H9 (cell line): ENCODE results near the gene TBX5. TPM values are rescaled to one million over a fixed set of nuclear protein-coding genes. Genes with fewer than 3 reads are reported as not detected.

Experiments used
- DNase-seq: peaks from one replicate; pipeline ENCODE4 v3.0.0-alpha.2; 2017
- H2AFZ ChIP-seq: one replicate; pipeline ENCODE4 v1.6.1; 2013; ENCODE audit warnings: mild to moderate bottlenecking, low read length, control low read depth, moderate library complexity
- H2AK5ac ChIP-seq: 2 replicates; pipeline ENCODE4 v1.6.1; 2013; ENCODE audit warnings: low read length, control low read depth, mixed read lengths; ENCODE audit not compliant: insufficient read length
- H2BK120ac ChIP-seq: one replicate; pipeline ENCODE4 v1.6.1; 2013; ENCODE audit warnings: low read depth, mild to moderate bottlenecking, low read length, control low read depth, inconsistent platforms; ENCODE audit not compliant: poor library complexity, severe bottlenecking
- H2BK12ac ChIP-seq: 2 replicates; pipeline ENCODE4 v1.6.1; 2013; ENCODE audit warnings: low read length, control low read depth, mixed read lengths, low read depth; ENCODE audit not compliant: insufficient read length
- H2BK15ac ChIP-seq: 2 replicates; pipeline ENCODE4 v1.6.1; 2013; ENCODE audit warnings: low read depth, low read length, control low read depth
- H2BK20ac ChIP-seq: one replicate; pipeline ENCODE4 v1.6.1; 2013; ENCODE audit warnings: low read depth, mild to moderate bottlenecking, low read length, control low read depth, inconsistent platforms; ENCODE audit not compliant: poor library complexity, severe bottlenecking
- H2BK5ac ChIP-seq: 2 replicates; pipeline ENCODE4 v1.6.1; 2013; ENCODE audit warnings: low read length, control low read depth, mixed read lengths; ENCODE audit not compliant: insufficient read length
- H3K14ac ChIP-seq: 2 replicates; pipeline ENCODE4 v1.6.1; 2013; ENCODE audit warnings: low read length, control low read depth; ENCODE audit not compliant: insufficient read depth
- H3K18ac ChIP-seq: 2 replicates; pipeline ENCODE4 v1.6.1; 2013; ENCODE audit warnings: low read depth, mild to moderate bottlenecking, mixed read lengths, low read length, control low read depth; ENCODE audit not compliant: insufficient read length
- H3K23ac ChIP-seq: 2 replicates; pipeline ENCODE4 v1.6.1; 2013; ENCODE audit warnings: low read length, control low read depth, mixed read lengths, low read depth; ENCODE audit not compliant: insufficient read length
- H3K23me2 ChIP-seq: 2 replicates; pipeline ENCODE4 v1.6.1; 2013; ENCODE audit warnings: low read depth, mild to moderate bottlenecking, mixed read lengths, low read length, control low read depth; ENCODE audit not compliant: insufficient read length, poor library complexity, severe bottlenecking
- H3K27ac ChIP-seq: 2 replicates; pipeline ENCODE4 v1.5.1; 2013; ENCODE audit warnings: low read length, control low read depth, mixed read lengths, low read depth; ENCODE audit not compliant: insufficient read length
- H3K27me3 ChIP-seq: 2 replicates; pipeline ENCODE4 v1.6.1; 2013; ENCODE audit warnings: low read length, control low read depth, inconsistent platforms; ENCODE audit not compliant: insufficient read depth
- H3K4ac ChIP-seq: 2 replicates; pipeline ENCODE4 v1.6.1; 2013; ENCODE audit warnings: low read depth, mild to moderate bottlenecking, control low read depth, inconsistent platforms, low read length, moderate library complexity
- H3K4me1 ChIP-seq: 2 replicates; pipeline ENCODE4 v1.6.1; 2013; ENCODE audit warnings: low read length, control low read depth, inconsistent platforms; ENCODE audit not compliant: insufficient read depth
- H3K4me2 ChIP-seq: 2 replicates; pipeline ENCODE4 v1.6.1; 2013; ENCODE audit warnings: low read length, control low read depth, mixed read lengths; ENCODE audit not compliant: insufficient read length, insufficient read depth
- H3K56ac ChIP-seq: 2 replicates; pipeline ENCODE4 v1.6.1; 2013; ENCODE audit warnings: low read depth, mild to moderate bottlenecking, mixed read lengths, low read length, control low read depth; ENCODE audit not compliant: insufficient read length
- H3K79me1 ChIP-seq: 2 replicates; pipeline ENCODE4 v1.6.1; 2013; ENCODE audit warnings: low read depth, mild to moderate bottlenecking, moderate library complexity, low read length, control low read depth, inconsistent platforms; ENCODE audit not compliant: insufficient read depth, poor library complexity, severe bottlenecking
- H3K79me2 ChIP-seq: 2 replicates; pipeline ENCODE4 v1.6.1; 2013; ENCODE audit warnings: low read length, control low read depth, inconsistent platforms; ENCODE audit not compliant: insufficient read depth
- H3K9ac ChIP-seq: 2 replicates; pipeline ENCODE4 v1.6.1; 2013; ENCODE audit warnings: low read length, control low read depth, mixed read lengths; ENCODE audit not compliant: insufficient read length; ENCODE audit errors: extremely low read depth
- H3K9me3 ChIP-seq: one replicate; pipeline ENCODE4 v1.6.1; 2013; ENCODE audit warnings: low read depth, low read length, inconsistent platforms; ENCODE audit not compliant: control insufficient read depth
- H3T11ph ChIP-seq: one replicate; pipeline ENCODE4 v1.6.1; 2013; ENCODE audit warnings: mild to moderate bottlenecking, low read length, control low read depth, inconsistent platforms
- H4K20me1 ChIP-seq: one replicate; pipeline ENCODE4 v1.6.1; 2013; ENCODE audit not compliant: control insufficient read depth, insufficient read length, insufficient read depth
- H4K5ac ChIP-seq: 2 replicates; pipeline ENCODE4 v1.6.1; 2013; ENCODE audit warnings: low read depth, mild to moderate bottlenecking, mixed read lengths, low read length, control low read depth; ENCODE audit not compliant: insufficient read length
- H4K8ac ChIP-seq: replicated peaks from 2 replicates; pipeline ENCODE4 v1.6.1; 2013; ENCODE audit warnings: low read length, control low read depth, mixed read lengths, low read depth; ENCODE audit not compliant: insufficient read length
- H4K91ac ChIP-seq: 2 replicates; pipeline ENCODE4 v1.6.1; 2013; ENCODE audit warnings: low read depth, mild to moderate bottlenecking, moderate library complexity, mixed read lengths, low read length, control low read depth; ENCODE audit not compliant: insufficient read length
- H3K27ac Mint-ChIP-seq, 3 experiments: 2 replicates in 2 of 3; 3 replicates in 1 of 3; pipeline ENCODE4 v1.8.0; 2020 to 2021; ENCODE audit warnings: mixed read lengths in 3 of 3, mild to moderate bottlenecking in 1 of 3, moderate library complexity in 1 of 3
- H3K27me3 Mint-ChIP-seq: 2 replicates; pipeline ENCODE4 v1.8.0; 2021; ENCODE audit warnings: low read depth, mild to moderate bottlenecking, moderate library complexity, mixed read lengths
- H3K36me3 Mint-ChIP-seq, 3 experiments: 2 replicates in 2 of 3; 3 replicates in 1 of 3; pipeline ENCODE4 v1.8.0; 2020 to 2021; ENCODE audit warnings: low read depth in 3 of 3, mixed read lengths in 3 of 3; ENCODE audit not compliant: insufficient read depth in 1 of 3
- H3K4me1 Mint-ChIP-seq, 2 experiments: 2 replicates each; pipeline ENCODE4 v1.8.0; 2020; ENCODE audit warnings: mixed read lengths in 2 of 2
- H3K4me3 Mint-ChIP-seq, 2 experiments: 2 replicates in 1 of 2; 3 replicates in 1 of 2; pipeline ENCODE4 v1.8.0; 2020 to 2021; ENCODE audit warnings: mild to moderate bottlenecking in 2 of 2, mixed read lengths in 2 of 2, moderate library complexity in 1 of 2
- H3K9me3 Mint-ChIP-seq, 2 experiments: 2 replicates in 1 of 2; 3 replicates in 1 of 2; pipeline ENCODE4 v1.8.0; 2020; ENCODE audit warnings: mild to moderate bottlenecking in 2 of 2, mixed read lengths in 2 of 2, moderate library complexity in 1 of 2
- CTCF ChIP-seq: fragments of 200-600 bp; sonication (generic); conservative IDR thresholded peaks from 3 replicates; pipeline ENCODE4 v1.8.0; 2021; ENCODE audit warnings: antibody characterized with exemption, mild to moderate bottlenecking
- WGBS: extraction: QIAGEN DNeasy Blood & Tissue Kit; methylation state at CpG from one replicate; pipeline ENCODE4 v1.1.7; 2013; ENCODE audit warnings: missing lambda C conversion rate, low lambda C conversion rate, mixed read lengths; ENCODE audit not compliant: insufficient read length; ENCODE audit errors: extremely low coverage; 5-methylcytosine and 5-hydroxymethylcytosine counted together
- total RNA-seq: library from RNA; stranded (reverse); gene quantifications from 2 replicates; pipeline ENCODE4 v1.2.1, GENCODE V29; 2021

Gene TBX5
- total RNA-seq, 1 experiment from 2014 or later: not detected

- H3K27me3 ChIP-seq: no peaks in the 10 kb centered on the region
- no peak overlapping the region for H2BK5ac ChIP-seq
- H4K5ac ChIP-seq: no peak overlapping the region
- Mint-ChIP-seq H3K4me1 (no peaks in the 10 kb centered on the region), H3K27me3 (peaks cover 6% of the 10 kb centered on the region), H3K4me3 (no peak overlapping the region), H3K27ac (no peak overlapping the region), H3K9me3 (no peaks in the 10 kb centered on the region), H3K36me3 (no peaks in the 10 kb centered on the region)
- H3K56ac ChIP-seq: no peak overlapping the region
- no peaks in the 10 kb centered on the region for H3K9me3 ChIP-seq
- no peak overlapping the region for H2BK12ac ChIP-seq
- H3K18ac ChIP-seq: no peak overlapping the region
- H2BK15ac ChIP-seq: no peak overlapping the region
- no peaks in the 10 kb centered on the region for H3K4me1 ChIP-seq
- no peaks in the 10 kb centered on the region for H3K79me2 ChIP-seq
- H2BK20ac ChIP-seq: no peak overlapping the region
- no peak overlapping the region for H3T11ph ChIP-seq
- H3K14ac ChIP-seq: no peak overlapping the region
- H2AFZ ChIP-seq: no peak overlapping the region
- DNase-seq: no peak
- H2AK5ac ChIP-seq: no peak overlapping the region
- H3K79me1 ChIP-seq: no peaks in the 10 kb centered on the region
- no CpG with 5 or more reads among the region's 4 CpGs for WGBS
- H2BK120ac ChIP-seq: no peak overlapping the region
- no peaks in the 10 kb centered on the region for H3K23me2 ChIP-seq
- no peak overlapping the region for H3K23ac ChIP-seq
- no peak overlapping the region for H3K4me2 ChIP-seq
- no peak overlapping the region for H3K9ac ChIP-seq
- H4K8ac ChIP-seq: no peak overlapping the region
- H3K27ac ChIP-seq: no peak overlapping the region
- H3K4ac ChIP-seq: no peak overlapping the region
- no peaks in the 10 kb centered on the region for H4K20me1 ChIP-seq
- no peak for TF ChIP-seq CTCF
- no peak overlapping the region for H4K91ac ChIP-seq
Observed at GRCh38 chr12:114311974-114312373, 94.0 kb downstream of the TBX5 start.
